Measurements from ENCODE around the gene PCDHGB3.
"Not testable (repeated sequence)": the region's sequence is repeated elsewhere in the genome, so short reads cannot be mapped to it uniquely, and the experiment has no call there.

Gene PCDHGB3

GRCh38 chr5:141392429-141393198 is 22.6 kb downstream of the PCDHGB3 start, which contains the start of gene PCDHGA8:
Gene PCDHGA8, plus strand, starts transcription at chr5:141392633. Its CDS starts 181 bp downstream, at chr5:141392814.
- no peak for TF ChIP-seq ZFX (IDR thresholded peaks at IDR 0.05)
- peak; percentile 88 for TF ChIP-seq CTCF (conservative IDR thresholded peaks at IDR 0.05)
- no peak within 1 kb of the TSS for H3K27ac ChIP-seq

DNA sequence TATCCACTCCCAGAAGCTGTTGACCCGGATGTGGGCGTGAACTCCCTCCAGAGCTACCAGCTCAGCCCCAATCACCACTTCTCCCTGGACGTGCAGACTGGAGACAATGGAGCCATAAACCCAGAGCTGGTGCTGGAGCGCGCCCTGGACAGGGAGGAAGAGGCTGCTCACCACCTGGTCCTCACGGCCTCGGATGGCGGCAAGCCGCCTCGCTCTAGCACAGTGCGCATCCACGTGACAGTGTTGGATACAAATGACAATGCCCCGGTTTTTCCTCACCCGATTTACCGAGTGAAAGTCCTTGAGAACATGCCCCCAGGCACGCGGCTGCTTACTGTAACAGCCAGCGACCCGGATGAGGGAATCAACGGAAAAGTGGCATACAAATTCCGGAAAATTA is 23.2 kb downstream of the PCDHGB3 start:
- H3K27ac ChIP-seq: no peak overlapping the region
- TF ChIP-seq CTCF (conservative IDR thresholded peaks at IDR 0.05) (no peak), ZFX (IDR thresholded peaks at IDR 0.05) (no peak)

DNA sequence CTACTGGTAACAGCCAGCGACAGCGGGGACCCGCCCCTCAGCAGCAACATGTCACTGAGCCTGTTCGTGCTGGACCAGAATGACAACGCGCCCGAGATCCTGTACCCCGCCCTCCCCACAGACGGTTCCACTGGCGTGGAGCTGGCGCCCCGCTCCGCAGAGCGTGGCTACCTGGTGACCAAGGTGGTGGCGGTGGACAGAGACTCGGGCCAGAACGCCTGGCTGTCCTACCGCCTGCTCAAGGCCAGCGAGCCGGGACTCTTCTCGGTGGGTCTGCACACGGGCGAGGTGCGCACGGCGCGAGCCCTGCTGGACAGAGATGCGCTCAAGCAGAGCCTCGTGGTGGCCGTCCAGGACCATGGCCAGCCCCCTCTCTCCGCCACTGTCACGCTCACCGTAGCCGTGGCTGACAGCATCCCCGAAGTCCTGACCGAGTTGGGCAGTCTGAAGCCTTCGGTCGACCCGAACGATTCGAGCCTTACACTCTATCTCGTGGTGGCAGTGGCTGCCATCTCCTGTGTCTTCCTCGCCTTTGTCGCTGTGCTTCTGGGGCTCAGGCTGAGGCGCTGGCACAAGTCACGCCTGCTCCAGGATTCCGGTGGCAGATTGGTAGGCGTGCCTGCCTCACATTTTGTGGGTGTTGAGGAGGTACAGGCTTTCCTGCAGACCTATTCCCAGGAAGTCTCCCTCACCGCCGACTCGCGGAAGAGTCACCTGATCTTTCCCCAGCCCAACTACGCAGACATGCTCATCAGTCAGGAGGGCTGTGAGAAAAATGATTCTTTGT is 24.6 kb downstream of the PCDHGB3 start:
- H3K27ac ChIP-seq: not testable (repeated sequence)

DNA sequence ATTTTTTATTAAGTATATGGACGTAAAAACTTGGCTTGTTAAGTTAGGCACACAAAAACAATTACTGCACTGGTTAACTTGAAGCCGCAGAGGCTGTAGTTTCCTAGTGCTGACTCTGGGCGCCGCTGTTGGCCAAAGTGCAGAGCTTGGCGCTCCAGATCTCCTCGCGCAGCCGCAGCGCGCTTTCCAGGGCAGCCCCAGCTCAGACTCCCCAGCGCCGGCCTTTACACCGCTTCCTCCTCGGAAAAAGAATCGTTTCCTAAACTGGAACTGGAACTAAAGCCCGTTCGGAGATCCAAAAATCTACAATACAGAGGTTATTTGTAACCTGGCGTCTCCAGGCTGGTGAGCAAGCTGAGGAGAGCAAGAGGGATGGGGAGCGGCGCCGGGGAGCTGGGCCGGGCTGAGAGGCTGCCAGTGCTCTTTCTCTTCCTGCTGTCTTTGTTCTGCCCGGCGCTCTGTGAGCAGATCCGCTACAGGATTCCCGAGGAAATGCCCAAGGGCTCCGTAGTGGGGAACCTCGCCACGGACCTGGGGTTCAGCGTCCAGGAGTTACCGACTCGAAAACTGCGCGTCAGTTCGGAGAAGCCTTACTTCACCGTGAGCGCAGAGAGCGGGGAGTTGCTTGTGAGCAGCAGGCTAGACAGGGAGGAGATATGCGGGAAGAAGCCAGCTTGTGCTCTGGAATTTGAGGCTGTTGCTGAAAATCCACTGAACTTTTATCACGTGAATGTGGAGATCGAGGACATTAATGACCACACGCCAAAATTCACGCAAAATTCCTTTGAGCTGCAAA is 27.9 kb downstream of the PCDHGB3 start, which contains the start of gene PCDHGB5:
PCDHGB5 (plus strand) TSS at position 192 of the 796 bp plus-strand sequence; CDS start at position 373, 181 bp downstream.
- H3K27ac ChIP-seq: not testable (repeated sequence)
- peak; percentile 82 for TF ChIP-seq CTCF (conservative IDR thresholded peaks at IDR 0.05)

DNA sequence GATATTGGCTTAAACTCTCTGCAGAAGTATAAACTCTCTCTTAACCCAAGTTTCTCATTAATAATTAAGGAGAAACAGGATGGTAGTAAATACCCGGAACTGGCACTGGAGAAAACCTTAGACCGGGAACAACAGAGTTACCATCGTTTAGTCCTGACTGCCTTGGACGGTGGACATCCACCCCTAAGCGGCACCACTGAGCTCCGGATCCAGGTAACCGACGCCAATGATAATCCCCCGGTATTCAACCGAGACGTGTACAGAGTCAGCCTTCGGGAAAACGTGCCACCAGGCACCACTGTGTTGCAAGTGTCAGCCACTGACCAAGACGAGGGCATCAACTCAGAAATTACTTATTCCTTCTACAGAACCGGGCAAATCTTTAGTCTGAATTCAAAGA is 28.6 kb downstream of the PCDHGB3 start:
- H3K27ac ChIP-seq: no peak overlapping the region
- no peak for TF ChIP-seq CTCF (conservative IDR thresholded peaks at IDR 0.05)
- no peak for TF ChIP-seq ZFX (IDR thresholded peaks at IDR 0.05)

GRCh38 chr5:141399555-141400258 is 29.7 kb downstream of the PCDHGB3 start:
- H3K27ac ChIP-seq: no peak overlapping the region
- TF ChIP-seq CTCF (conservative IDR thresholded peaks at IDR 0.05) (no peak), ZFX (IDR thresholded peaks at IDR 0.05) (no peak)
